K562 (cell line): ENCODE data around the gene CFDP1. TPM values are rescaled to one million over a fixed set of nuclear protein-coding genes. Genes with fewer than 3 reads are reported as not detected.

Source experiments
- CTBP1 ChIP-seq: fragments of 450-650 bp; IDR thresholded peaks from 2 replicates; pipeline ENCODE4 v1.6.1; 2016; ENCODE audit warnings: borderline replicate concordance
- CTCF ChIP-seq, 3 experiments: IDR thresholded peaks in 2 of 3; conservative IDR thresholded peaks in 1 of 3; 2 replicates each; pipeline ENCODE4 v1.5.1; 2011 to 2012; ENCODE audit warnings: low read length in 3 of 3, mild to moderate bottlenecking in 3 of 3, control low read depth in 2 of 3, improper control_type of control experiment in 1 of 3, inconsistent platforms in 1 of 3, low read depth in 1 of 3, mixed read lengths in 1 of 3, moderate library complexity in 1 of 3; ENCODE audit not compliant: insufficient read depth in 2 of 3
- FOXA3 ChIP-seq, 2 experiments: fragments of 450-650 bp in 1 of 2; sonication (generic) in 1 of 2; formaldehyde crosslinking; IDR thresholded peaks in 1 of 2; conservative IDR thresholded peaks in 1 of 2; 2 replicates each; pipeline versions ENCODE4 v1.4.0 to v1.8.0; 2020 to 2022; ENCODE audit warnings: mild to moderate bottlenecking in 2 of 2, missing genetic modification reagents in 1 of 2
- HMG20A ChIP-seq: fragments of 450-650 bp; formaldehyde crosslinking; conservative IDR thresholded peaks from 2 replicates; pipeline ENCODE4 v1.4.0; 2020; ENCODE audit warnings: mild to moderate bottlenecking, mixed read lengths
- HMG20B ChIP-seq: fragments of 250-450 bp; sonication (Bioruptor Pico); IDR thresholded peaks from 2 replicates; pipeline ENCODE4 v1.5.0; 2021; ENCODE audit warnings: mild to moderate bottlenecking
- KLF13 ChIP-seq: fragments of 450-650 bp; IDR thresholded peaks from 2 replicates; pipeline ENCODE4 v1.6.1; 2016; ENCODE audit warnings: missing genetic modification characterization, low read depth, mild to moderate bottlenecking, missing compliant biosample characterization, moderate library complexity, borderline replicate concordance
- MCM2 ChIP-seq: fragments of 450-650 bp; IDR thresholded peaks from 2 replicates; pipeline ENCODE4 v1.6.1; 2017; ENCODE audit warnings: low read depth, mild to moderate bottlenecking
- MCM7 ChIP-seq, 2 experiments: fragments of 450-650 bp; IDR thresholded peaks; 2 replicates each; pipeline ENCODE4 v1.6.1; 2016 to 2018
- MTA1 ChIP-seq: fragments of 450-650 bp; IDR thresholded peaks from 2 replicates; pipeline ENCODE4 v1.6.1; 2017; ENCODE audit warnings: borderline replicate concordance
- NR2C2 ChIP-seq, 2 experiments: fragments of 200-800 bp in 1 of 2; sonication (Bioruptor generic) in 1 of 2; sonication (generic) in 1 of 2; formaldehyde crosslinking in 1 of 2; IDR thresholded peaks; 2 replicates each; pipeline versions ENCODE4 v1.6.1 to v1.8.0; 2016 to 2022; ENCODE audit warnings: mild to moderate bottlenecking in 1 of 2, missing compliant biosample characterization in 1 of 2, missing genetic modification characterization in 1 of 2, missing genetic modification reagents in 1 of 2
- POLR2AphosphoS5 ChIP-seq: IDR thresholded peaks from 2 replicates; pipeline ENCODE4 v1.6.1; 2011; ENCODE audit warnings: mild to moderate bottlenecking, low read depth, low read length, moderate library complexity; ENCODE audit not compliant: control insufficient read depth, insufficient read depth
- RBM39 ChIP-seq: fragments of 200-400 bp; formaldehyde crosslinking; optimal IDR thresholded peaks from 2 replicates; pipeline ENCODE3; 2018; ENCODE audit warnings: low read depth, low read length
- RCOR1 ChIP-seq, 2 experiments: IDR thresholded peaks; 2 replicates each; pipeline ENCODE4 v1.6.1; 2012; ENCODE audit warnings: low read depth in 2 of 2, low read length in 2 of 2, borderline replicate concordance in 1 of 2, improper control_type of control experiment in 1 of 2
- RFX5 ChIP-seq: IDR thresholded peaks from 2 replicates; pipeline ENCODE4 v1.6.1; 2011; ENCODE audit warnings: low read depth, mild to moderate bottlenecking, improper control_type of control experiment, low read length
- RUNX1 ChIP-seq: sonication (generic); IDR thresholded peaks from 2 replicates; pipeline ENCODE4 v1.6.1; 2016; ENCODE audit warnings: antibody characterized with exemption, low read depth
- SRSF3 ChIP-seq: fragments of 200-400 bp; formaldehyde crosslinking; IDR thresholded peaks from 2 replicates; pipeline ENCODE4 v1.6.1; 2016; ENCODE audit warnings: mild to moderate bottlenecking, low read length, moderate library complexity; ENCODE audit not compliant: insufficient read depth
- TGIF2 ChIP-seq: sonication (generic); formaldehyde crosslinking; IDR thresholded peaks from 2 replicates; pipeline ENCODE4 v1.8.1; 2022; ENCODE audit warnings: mild to moderate bottlenecking, missing genetic modification reagents, moderate library complexity
- THAP12 ChIP-seq: fragments of 250-450 bp; sonication (Bioruptor Pico); IDR thresholded peaks from 2 replicates; pipeline ENCODE4 v1.9.0; 2021; ENCODE audit warnings: mild to moderate bottlenecking, inconsistent platforms
- THAP7 ChIP-seq: fragments of 250-450 bp; sonication (Bioruptor Pico); IDR thresholded peaks from 2 replicates; pipeline ENCODE4 v1.5.0; 2021
- USF1 ChIP-seq: sonication (generic); formaldehyde crosslinking; IDR thresholded peaks from 2 replicates; pipeline ENCODE4 v1.9.0; 2022; ENCODE audit warnings: mild to moderate bottlenecking, missing genetic modification reagents
- polyA plus RNA-seq, 8 experiments: library from polyadenylated mRNA; depleted of rRNA in 4 of 8; stranded (reverse) in 5 of 8; unstranded in 3 of 8; fragments of >200 nt; fragmentation: Nextera tagmentation in 2 of 8; fragmentation: Illumina TruSeq in 1 of 8; extraction: Ambion mirVana in 2 of 8; extraction: Trizol in 1 of 8; gene quantifications; 2 replicates each; pipeline versions ENCODE4 v1.2.1 to v1.2.3, GENCODE V29; 2011 to 2014; ENCODE audit warnings: inconsistent platforms in 1 of 8, missing spikeins in 1 of 8
- total RNA-seq, 7 experiments: library from RNA; depleted of rRNA in 6 of 7; stranded (reverse); fragments of >200 nt in 6 of 7; fragmentation: Illumina TruSeq in 2 of 7; extraction: Trizol in 2 of 7; gene quantifications; 2 replicates each; pipeline versions ENCODE4 v1.2.1 to v1.2.3, GENCODE V29; 2011 to 2021; ENCODE audit warnings: low replicate concordance in 1 of 7

CFDP1 gene
- total and polyA plus RNA-seq, 9 of the 15 experiments (the other 6 are each of a cell fraction or from before 2014, with no cell fraction given) = 31.5 to 78.4 (median 61.7) TPM

GRCh38 chr16:75432828-75433731, at the start of gene CFDP1 (continued):
- TF ChIP-seq TGIF2 (peak; percentile 24; the same call in 1 of the 2 replicates), THAP12 (CRISPR knock-in tag) (no peak), HMG20B (CRISPR knock-in tag) (no peak), MCM2 (no peak), NR2C2 (CRISPR knock-in tag; IDR thresholded peaks at IDR 0.05) (0 out of 2 replicates have a peak, but pooled peaks have one; percentile 19), NR2C2 (tag; IDR thresholded peaks at IDR 0.05) (peak; percentile 88), CTCF (IDR thresholded peaks at IDR 0.05 in 2 of 3, conservative IDR thresholded peaks at IDR 0.05 in 1 of 3; ENCODE audit: insufficient read depth in 2 of 3, low read depth in 1 of 3, low read length in 3 of 3) (peak in 2 of 3 experiments; percentile 8 to 30; a peak in 2 of 6 replicates), RCOR1 (IDR thresholded peaks at IDR 0.05; ENCODE audit: borderline replicate concordance in 1 of 2, low read depth in 2 of 2, low read length in 2 of 2) (peak in 1 of 2 experiments; percentile 17; a peak in 1 of 4 replicates), KLF13 (peak; percentile 91), USF1 (CRISPR knock-in tag) (peak; percentile 91), THAP7 (CRISPR knock-in tag) (peak; percentile 56; the same call in 1 of the 2 replicates), RBM39 (no peak), FOXA3 (CRISPR knock-in tag; conservative IDR thresholded peaks at IDR 0.05 in 1 of 2, IDR thresholded peaks at IDR 0.05 in 1 of 2) (peak in 1 of 2 experiments; percentile 59; a peak in 1 of 4 replicates), SRSF3 (no peak), RUNX1 (no peak), MTA1 (no peak), MCM7 (IDR thresholded peaks at IDR 0.05) (no peak), POLR2AphosphoS5 (0 out of 2 replicates have a peak, but pooled peaks have one; percentile 44), HMG20A (no peak), RFX5 (no peak), CTBP1 (peak; percentile 46; the same call in 1 of the 2 replicates)
